Vagina (tissue), 2 donors: ENCODE measurements around the gene NUDT3. TPM values are rescaled to one million over a fixed set of nuclear protein-coding genes. Genes with fewer than 3 reads are reported as not detected.

Source experiments
- DNase-seq, 2 donors: peaks; one replicate each; pipeline ENCODE4 v3.0.0-alpha.2; 2017; ENCODE audit errors: extremely low spot score in 2 of 2
- H3K27ac ChIP-seq: fragments of 200-600 bp; sonication (generic); one replicate; pipeline ENCODE4 v1.5.1; 2019
- H3K27me3 ChIP-seq: fragments of 200-600 bp; sonication (generic); one replicate; pipeline ENCODE4 v1.5.1; 2019
- H3K36me3 ChIP-seq, 2 donors: fragments of 200-600 bp; sonication (generic); one replicate each; pipeline ENCODE4 v1.5.1; 2017 to 2019
- H3K4me1 ChIP-seq: fragments of 200-600 bp; sonication (generic); one replicate; pipeline ENCODE4 v1.5.1; 2019
- H3K4me3 ChIP-seq, 2 donors: fragments of 200-600 bp; sonication (generic); 1 replicate in 1 of 2; 2 replicates in 1 of 2; pipeline ENCODE4 v1.5.1; 2016 to 2019
- H3K9me3 ChIP-seq: fragments of 200-600 bp; sonication (generic); one replicate; pipeline ENCODE4 v1.5.1; 2019
- CTCF ChIP-seq, 3 experiments: fragments of 450-650 bp in 2 of 3; fragments of 200-600 bp in 1 of 3; sonication (generic) in 1 of 3; IDR thresholded peaks; one replicate each; pipeline ENCODE4 v1.5.1; 2017 to 2019; ENCODE audit warnings: antibody characterized with exemption in 3 of 3, mild to moderate bottlenecking in 2 of 3, moderate library complexity in 2 of 3
- POLR2A ChIP-seq, 2 donors: fragments of 450-650 bp; IDR thresholded peaks; one replicate each; pipeline ENCODE4 v1.6.1; 2017; ENCODE audit warnings: antibody characterized with exemption in 2 of 2, mild to moderate bottlenecking in 2 of 2, moderate library complexity in 2 of 2
- POLR2AphosphoS5 ChIP-seq, 2 donors: sonication (generic); formaldehyde crosslinking; IDR thresholded peaks; one replicate each; pipeline ENCODE4 v1.9.0; 2017; ENCODE audit warnings: antibody characterized with exemption in 2 of 2, mild to moderate bottlenecking in 2 of 2, low read depth in 1 of 2; ENCODE audit not compliant: insufficient read depth in 1 of 2
- intact Hi-C: fragments of 100-400 bp; cut with DNase I; formaldehyde crosslinking; loops from one replicate; pipeline ENCODE4 v1.15.1; 2023
- total RNA-seq: library from RNA; depleted of rRNA; stranded (reverse); fragments of >200 nt; gene quantifications from one replicate; pipeline ENCODE4 v1.2.3, GENCODE V29; 2016

NUDT3 gene
- total RNA-seq, 1 donor from 2014 or later: 27.0 TPM

DNA sequence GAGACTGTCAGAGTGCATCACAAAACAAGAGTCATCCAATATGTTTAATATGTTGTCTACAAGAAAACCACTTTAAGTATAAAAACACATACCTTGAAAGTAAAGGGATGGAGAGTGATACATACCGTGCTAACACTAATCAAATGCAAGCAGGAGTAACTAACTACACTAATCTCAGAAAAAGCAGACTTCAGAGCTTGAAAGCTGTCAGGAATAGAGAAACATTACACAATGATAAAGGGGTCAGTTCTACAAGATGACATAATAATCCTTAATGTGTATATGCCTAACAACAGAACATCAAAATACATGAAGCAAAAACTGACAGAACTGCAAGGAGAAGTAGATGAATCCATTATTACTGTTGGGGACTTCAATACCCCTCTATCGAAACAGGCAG is 84.0 kb downstream of the NUDT3 start:
- DNase-seq: no peak
- Histone ChIP-seq H3K27ac (no peak overlapping the region), H3K27me3 (no peaks in the 10 kb centered on the region), H3K9me3 (no peaks in the 10 kb centered on the region), H3K4me3 (no peak overlapping the region), H3K36me3 (no peaks in the 10 kb centered on the region), H3K4me1 (peaks cover 12% of the 10 kb centered on the region)
- TF ChIP-seq POLR2A (IDR thresholded peaks at IDR 0.05) (no peak), POLR2AphosphoS5 (IDR thresholded peaks at IDR 0.05; ENCODE audit: insufficient read depth in 1 of 2, low read depth in 1 of 2) (no peak), CTCF (IDR thresholded peaks at IDR 0.05) (no peak)
- intact Hi-C loops: no loop called here

- no peaks in the 10 kb centered on the region for H3K27me3 ChIP-seq
- TF ChIP-seq POLR2A (IDR thresholded peaks at IDR 0.05) (no peak), POLR2AphosphoS5 (IDR thresholded peaks at IDR 0.05; ENCODE audit: insufficient read depth in 1 of 2, low read depth in 1 of 2) (peak in 1 of 2 donors; percentile 14), CTCF (IDR thresholded peaks at IDR 0.05) (no peak)
- H3K4me3 ChIP-seq: no peak overlapping the region
- no peaks in the 10 kb centered on the region for H3K36me3 ChIP-seq
- DNase-seq: no peak
- peaks cover 12% of the 10 kb centered on the region for H3K4me1 ChIP-seq
- intact Hi-C loops: no loop called here
- H3K27ac ChIP-seq: no peak overlapping the region
- no peaks in the 10 kb centered on the region for H3K9me3 ChIP-seq
These were observed 86.3 kb downstream of the NUDT3 start for GRCh38 chr6:34305982-34306708.

GRCh38 chr6:34305497-34305896 is 87.0 kb downstream of the NUDT3 start:
- H3K27ac ChIP-seq: no peak overlapping the region
- TF ChIP-seq POLR2AphosphoS5 (IDR thresholded peaks at IDR 0.05; ENCODE audit: insufficient read depth in 1 of 2, low read depth in 1 of 2) (no peak), CTCF (IDR thresholded peaks at IDR 0.05) (no peak), POLR2A (IDR thresholded peaks at IDR 0.05) (no peak)
- no peak overlapping the region for H3K4me3 ChIP-seq
- no peaks in the 10 kb centered on the region for H3K27me3 ChIP-seq
- DNase-seq: no peak
- intact Hi-C loops: no loop called here
- no peaks in the 10 kb centered on the region for H3K36me3 ChIP-seq
- H3K4me1 ChIP-seq: peaks cover 12% of the 10 kb centered on the region
- H3K9me3 ChIP-seq: no peaks in the 10 kb centered on the region

- no peak overlapping the region for H3K27ac ChIP-seq
- TF ChIP-seq CTCF (IDR thresholded peaks at IDR 0.05): no peak
- TF ChIP-seq POLR2A (IDR thresholded peaks at IDR 0.05): no peak
- TF ChIP-seq POLR2AphosphoS5 (IDR thresholded peaks at IDR 0.05; ENCODE audit: insufficient read depth in 1 of 2, low read depth in 1 of 2): no peak
- intact Hi-C loops: no loop called here
- H3K9me3 ChIP-seq: no peaks in the 10 kb centered on the region
- H3K4me3 ChIP-seq: no peak overlapping the region
- no peaks in the 10 kb centered on the region for H3K27me3 ChIP-seq
- peaks cover 12% of the 10 kb centered on the region for H3K4me1 ChIP-seq
- no peaks in the 10 kb centered on the region for H3K36me3 ChIP-seq
- DNase-seq: no peak
These were observed 88.3 kb downstream of the NUDT3 start for GRCh38 chr6:34304164-34304563.

DNA sequence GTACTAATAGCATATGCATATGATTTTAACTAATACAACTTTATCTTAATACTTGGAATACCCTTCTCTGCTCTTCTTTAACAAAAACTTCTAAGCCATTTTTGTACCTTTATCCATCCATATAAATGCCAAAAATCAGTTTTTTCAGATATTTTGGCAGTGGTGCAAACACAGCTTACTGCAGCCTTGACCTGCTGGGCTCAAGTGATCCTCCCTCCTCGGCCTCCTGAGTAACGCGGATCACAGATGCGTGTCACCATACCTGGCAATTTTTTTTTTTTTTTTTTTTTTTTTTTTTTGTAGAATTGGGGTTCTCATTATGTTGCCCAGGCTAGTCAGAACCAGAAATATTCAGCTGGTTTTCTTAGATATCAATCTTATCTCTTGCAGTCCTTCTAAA is 89.5 kb downstream of the NUDT3 start:
- Histone ChIP-seq H3K27ac (no peak overlapping the region), H3K9me3 (no peaks in the 10 kb centered on the region), H3K4me1 (peaks cover 12% of the 10 kb centered on the region), H3K4me3 (no peak overlapping the region), H3K27me3 (no peaks in the 10 kb centered on the region), H3K36me3 (no peaks in the 10 kb centered on the region)
- TF ChIP-seq CTCF (IDR thresholded peaks at IDR 0.05) (no peak), POLR2AphosphoS5 (IDR thresholded peaks at IDR 0.05; ENCODE audit: insufficient read depth in 1 of 2, low read depth in 1 of 2) (no peak), POLR2A (IDR thresholded peaks at IDR 0.05) (no peak)
- intact Hi-C loops: no loop called here
- no peak for DNase-seq
